ENCODE data around the gene FOXN3.
"Not testable (repeated sequence)": the region's sequence is repeated elsewhere in the genome, so short reads cannot be mapped to it uniquely, and the experiment has no call there.

FOXN3 gene

DNA sequence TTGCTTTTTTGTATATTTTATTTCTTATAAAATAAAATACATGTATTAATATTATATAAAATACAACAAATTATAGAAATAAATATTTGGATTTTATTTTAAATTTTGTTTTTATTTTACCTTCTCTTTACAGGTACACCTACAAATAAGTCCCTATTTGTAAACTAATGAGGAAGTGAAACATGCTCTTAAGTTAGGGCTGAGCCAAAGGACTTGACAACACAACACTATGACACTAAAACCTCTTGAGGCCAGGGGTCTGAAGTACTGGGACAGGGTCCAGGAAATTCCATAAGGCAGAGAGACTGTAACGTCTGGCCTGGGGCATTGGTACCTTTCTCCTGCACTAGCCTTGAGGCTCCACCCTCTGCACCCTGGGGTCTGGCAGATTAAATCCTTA is 293.2 kb downstream of the FOXN3 start:
- no peak for DNase-seq

- DNase-seq: no peak
These were observed 293.8 kb downstream of the FOXN3 start for GRCh38 chr14:89123215-89123614.

DNA sequence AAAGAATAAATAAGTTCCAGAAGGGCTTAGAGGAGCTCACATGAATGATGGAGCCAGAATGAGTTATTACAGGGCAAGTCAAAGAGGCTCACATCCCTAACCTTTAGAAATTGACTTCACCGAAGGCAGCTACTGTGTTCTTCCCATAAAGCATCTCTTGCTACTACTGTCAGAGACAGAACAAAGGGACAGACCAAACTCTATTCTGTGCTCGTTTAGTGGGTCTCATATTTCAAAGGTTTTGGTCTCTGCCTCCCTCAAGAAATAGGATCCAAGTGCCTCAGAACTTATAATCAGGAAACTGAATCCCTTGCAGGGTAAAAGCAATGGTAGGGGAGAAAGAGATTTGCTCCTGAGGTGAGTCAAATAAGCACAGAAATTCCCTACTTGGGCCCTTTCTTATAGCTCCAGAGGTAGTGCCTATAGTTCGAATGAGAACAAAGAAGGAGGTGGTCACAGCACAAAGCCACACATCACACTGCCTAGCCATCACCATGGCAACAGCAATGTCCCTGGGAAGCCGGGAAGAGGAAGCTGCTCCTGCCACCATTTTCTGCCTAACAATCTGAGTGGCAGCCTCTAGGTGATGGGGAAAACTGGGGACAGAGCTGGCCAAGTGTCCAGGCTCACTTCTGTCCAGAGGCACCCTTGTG is 294.9 kb downstream of the FOXN3 start:
- no peak for DNase-seq

DNA sequence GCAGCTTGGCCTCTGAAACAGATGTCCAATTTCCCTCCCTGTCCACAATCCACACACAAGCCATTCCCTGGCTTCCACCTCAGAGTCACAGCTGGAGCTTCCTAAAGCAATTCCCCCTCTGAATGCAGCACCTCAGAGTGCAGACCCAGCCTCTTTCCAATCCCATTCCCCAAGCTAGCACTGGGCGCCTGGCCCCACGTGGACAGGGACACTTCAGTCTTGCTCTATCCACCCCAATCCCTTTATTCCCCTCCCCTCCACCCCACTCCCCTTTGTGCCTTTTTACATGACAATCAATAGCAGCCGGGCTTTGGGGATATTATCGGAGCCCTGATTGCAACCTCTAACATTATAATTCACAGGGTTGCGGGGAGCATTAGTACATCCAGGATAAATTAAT is 300.0 kb downstream of the FOXN3 start:
- no peak for DNase-seq

DNA sequence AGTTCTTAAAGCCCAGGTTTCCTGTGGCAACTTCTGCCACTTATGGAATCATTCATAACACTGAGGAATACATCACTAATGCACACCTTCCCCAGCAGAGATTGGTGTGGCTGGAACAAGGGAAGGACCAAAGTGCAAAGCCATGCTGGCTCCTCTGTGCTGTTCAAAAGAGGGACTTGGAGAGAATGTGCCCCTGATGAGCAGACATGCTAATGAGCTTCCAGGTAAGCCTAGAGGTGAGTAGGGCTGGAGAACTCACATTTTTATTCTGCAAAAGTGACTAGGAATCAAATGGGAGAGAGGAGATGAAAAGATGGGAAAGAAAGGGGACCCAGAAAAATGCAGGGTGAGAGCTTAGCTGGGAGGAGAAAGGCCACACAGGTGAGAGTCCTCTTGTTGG is 302.9 kb downstream of the FOXN3 start:
- no peak for DNase-seq

GRCh38 chr14:89112720-89113119 is 304.3 kb downstream of the FOXN3 start:
- no peak for DNase-seq

- not testable (repeated sequence) for DNase-seq
These were observed 305.1 kb downstream of the FOXN3 start for GRCh38 chr14:89111766-89112543.

DNA sequence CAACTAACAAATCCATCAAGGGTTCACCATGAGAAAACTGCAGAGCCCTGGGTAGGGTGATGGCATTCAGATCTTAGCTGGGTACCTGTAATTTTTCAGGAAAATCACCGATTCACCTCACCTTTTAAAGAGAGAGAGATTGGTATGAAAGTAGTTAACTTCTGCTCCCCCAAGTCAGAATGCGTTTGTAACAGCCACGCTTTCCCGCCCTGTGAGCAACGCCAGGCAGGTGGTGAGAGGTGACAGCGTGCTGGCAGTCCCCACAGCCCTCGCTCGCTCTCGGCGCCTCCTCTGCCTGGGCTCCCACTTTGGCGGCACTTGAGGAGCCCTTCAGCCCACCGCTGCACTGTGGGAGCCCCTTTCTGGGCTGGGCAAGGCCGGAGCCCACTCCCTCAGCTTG is 305.8 kb downstream of the FOXN3 start:
- not testable (repeated sequence) for DNase-seq

DNA sequence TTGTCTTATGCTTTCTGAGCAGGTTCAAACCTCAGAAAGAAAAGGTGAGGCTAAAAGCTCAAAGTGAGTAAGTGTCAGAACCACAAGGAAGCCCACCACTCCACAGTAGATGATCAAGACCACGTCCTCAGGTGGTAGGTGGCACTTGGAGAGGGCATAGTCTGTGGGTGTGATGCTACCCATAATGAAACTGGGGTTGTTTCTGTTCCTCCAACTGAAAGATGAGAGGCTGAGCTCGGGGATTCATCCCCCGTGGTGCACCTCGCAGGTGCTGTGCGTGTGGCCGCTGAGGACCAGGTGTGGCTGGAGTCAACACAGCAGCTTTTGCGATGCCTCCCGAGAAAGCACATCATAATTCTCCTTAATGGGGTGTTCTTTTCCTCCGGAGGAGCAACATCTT is 306.9 kb downstream of the FOXN3 start:
- DNase-seq: no peak

DNA sequence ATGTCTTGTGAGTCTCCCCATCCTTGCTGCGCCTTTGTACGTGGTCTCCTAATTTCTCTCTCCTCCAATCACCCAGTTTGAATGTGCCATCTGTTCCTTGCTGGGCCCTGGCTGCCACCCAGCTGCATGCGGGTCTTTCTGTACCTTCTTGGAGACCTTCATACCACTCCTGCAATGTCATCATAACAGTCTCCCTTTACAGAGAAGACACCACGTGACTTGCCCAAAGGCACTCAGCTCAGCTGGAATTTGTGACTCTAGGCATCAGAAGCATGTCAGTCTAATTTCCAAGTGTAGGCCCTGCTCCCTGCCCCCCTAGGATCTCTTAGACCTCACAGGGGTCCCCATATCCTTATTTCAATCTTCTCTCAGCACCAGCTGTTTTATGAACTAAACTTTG is 308.4 kb downstream of the FOXN3 start:
- DNase-seq: no peak

GRCh38 chr14:89107626-89108025 is 309.4 kb downstream of the FOXN3 start:
- DNase-seq: no peak

Measured in fibroblast of skin of right biceps (primary cell).